ENCODE results near the gene DIAPH1.

DIAPH1 gene

GRCh38 chr5:141510850-141511601 is 107.8 kb downstream of the DIAPH1 start:
- ATAC-seq (ENCODE audit: low read depth) (peak; percentile 85), DNase-seq (ENCODE audit: low spot score in 2 of 2) (peak; percentile 56 to 66)
- H3K27ac Mint-ChIP-seq = peak overlapping the region; percentile 70
- H3K4me3 Mint-ChIP-seq = peak overlapping the region; percentile 56
- peaks cover 65% of the 10 kb centered on the region for H3K4me1 Mint-ChIP-seq
- H3K9me3 Mint-ChIP-seq = no peaks in the 10 kb centered on the region
- peaks cover 3% of the 10 kb centered on the region for H3K27me3 Mint-ChIP-seq
- H3K36me3 Mint-ChIP-seq = peaks cover 8% of the 10 kb centered on the region

GRCh38 chr5:141510160-141510559 is 108.6 kb downstream of the DIAPH1 start:
- ATAC-seq (ENCODE audit: low read depth) = no peak
- Mint-ChIP-seq H3K4me3 (peak overlapping the region; percentile 56), H3K9me3 (no peaks in the 10 kb centered on the region), H3K4me1 (peaks cover 60% of the 10 kb centered on the region), H3K27ac (peak overlapping the region; percentile 29), H3K36me3 (peaks cover 5% of the 10 kb centered on the region), H3K27me3 (peaks cover 3% of the 10 kb centered on the region)
- no peak for DNase-seq (ENCODE audit: low spot score in 2 of 2)

- ATAC-seq (ENCODE audit: low read depth) (no peak), DNase-seq (ENCODE audit: low spot score in 2 of 2) (no peak)
- H3K27ac Mint-ChIP-seq = peak overlapping the region; percentile 29
- peak overlapping the region; percentile 73 for H3K4me3 Mint-ChIP-seq
- no peaks in the 10 kb centered on the region for H3K9me3 Mint-ChIP-seq
- peaks cover 55% of the 10 kb centered on the region for H3K4me1 Mint-ChIP-seq
- H3K27me3 Mint-ChIP-seq = peaks cover 3% of the 10 kb centered on the region
- peaks cover 5% of the 10 kb centered on the region for H3K36me3 Mint-ChIP-seq
Observed at GRCh38 chr5:141508798-141509611, 109.8 kb downstream of the DIAPH1 start.

GRCh38 chr5:141508440-141508797 is 110.4 kb downstream of the DIAPH1 start:
- Mint-ChIP-seq H3K4me3 (no peak overlapping the region), H3K9me3 (no peaks in the 10 kb centered on the region), H3K27me3 (peaks cover 4% of the 10 kb centered on the region), H3K36me3 (peaks cover 5% of the 10 kb centered on the region), H3K27ac (no peak overlapping the region), H3K4me1 (peaks cover 53% of the 10 kb centered on the region)
- ATAC-seq (ENCODE audit: low read depth) (no peak), DNase-seq (ENCODE audit: low spot score in 2 of 2) (no peak)

- H3K9me3 Mint-ChIP-seq = no peaks in the 10 kb centered on the region
- peak overlapping the region; percentile 43 for H3K4me3 Mint-ChIP-seq
- ATAC-seq (ENCODE audit: low read depth) (no peak), DNase-seq (ENCODE audit: low spot score in 2 of 2) (no peak)
- H3K36me3 Mint-ChIP-seq = peaks cover 5% of the 10 kb centered on the region
- H3K27me3 Mint-ChIP-seq = peaks cover 1% of the 10 kb centered on the region
- H3K4me1 Mint-ChIP-seq = peaks cover 47% of the 10 kb centered on the region
- H3K27ac Mint-ChIP-seq = peak overlapping the region; percentile 62
Observed at GRCh38 chr5:141507387-141508091, 111.3 kb downstream of the DIAPH1 start.

GRCh38 chr5:141506381-141507155 is 112.2 kb downstream of the DIAPH1 start:
- Mint-ChIP-seq H3K4me3 (no peak overlapping the region), H3K9me3 (no peaks in the 10 kb centered on the region), H3K36me3 (peaks cover 3% of the 10 kb centered on the region), H3K4me1 (peaks cover 40% of the 10 kb centered on the region), H3K27ac (peak overlapping the region; percentile 62), H3K27me3 (peaks cover 1% of the 10 kb centered on the region)
- no peak for DNase-seq (ENCODE audit: low spot score in 2 of 2)
- no peak for ATAC-seq (ENCODE audit: low read depth)

- H3K4me1 Mint-ChIP-seq = peaks cover 20% of the 10 kb centered on the region
- no peak overlapping the region for H3K4me3 Mint-ChIP-seq
- H3K9me3 Mint-ChIP-seq = no peaks in the 10 kb centered on the region
- no peak for DNase-seq (ENCODE audit: low spot score in 2 of 2)
- no peak for ATAC-seq (ENCODE audit: low read depth)
- peaks cover 1% of the 10 kb centered on the region for H3K27me3 Mint-ChIP-seq
- no peak overlapping the region for H3K27ac Mint-ChIP-seq
- no peaks in the 10 kb centered on the region for H3K36me3 Mint-ChIP-seq
Observed at GRCh38 chr5:141504216-141504615, 114.6 kb downstream of the DIAPH1 start.

- Mint-ChIP-seq H3K4me3 (no peak overlapping the region), H3K4me1 (peaks cover 18% of the 10 kb centered on the region), H3K27ac (no peak overlapping the region), H3K36me3 (no peaks in the 10 kb centered on the region), H3K9me3 (no peaks in the 10 kb centered on the region), H3K27me3 (peaks cover 1% of the 10 kb centered on the region)
- DNase-seq (ENCODE audit: low spot score in 2 of 2) (no peak), ATAC-seq (ENCODE audit: low read depth) (no peak)
Observed at GRCh38 chr5:141503681-141504080, 115.1 kb downstream of the DIAPH1 start.

- no peak for ATAC-seq (ENCODE audit: low read depth)
- Mint-ChIP-seq H3K4me3 (no peak overlapping the region), H3K9me3 (no peaks in the 10 kb centered on the region), H3K27me3 (peaks cover 1% of the 10 kb centered on the region), H3K36me3 (no peaks in the 10 kb centered on the region), H3K4me1 (peaks cover 4% of the 10 kb centered on the region), H3K27ac (no peak overlapping the region)
- no peak for DNase-seq (ENCODE audit: low spot score in 2 of 2)
Observed at GRCh38 chr5:141501761-141502160, 117.0 kb downstream of the DIAPH1 start.

GRCh38 chr5:141496038-141496437 is 122.8 kb downstream of the DIAPH1 start:
- Mint-ChIP-seq H3K4me1 (peaks cover 10% of the 10 kb centered on the region), H3K27ac (no peak overlapping the region), H3K4me3 (no peak overlapping the region), H3K27me3 (peaks cover 10% of the 10 kb centered on the region), H3K9me3 (no peaks in the 10 kb centered on the region), H3K36me3 (peaks cover 2% of the 10 kb centered on the region)
- ATAC-seq (ENCODE audit: low read depth) (no peak), DNase-seq (ENCODE audit: low spot score in 2 of 2) (no peak)

GRCh38 chr5:141495453-141495811 is 123.4 kb downstream of the DIAPH1 start:
- peaks cover 16% of the 10 kb centered on the region for H3K27me3 Mint-ChIP-seq
- peak overlapping the region; percentile 1 for H3K4me3 Mint-ChIP-seq
- H3K9me3 Mint-ChIP-seq = no peaks in the 10 kb centered on the region
- DNase-seq (ENCODE audit: low spot score in 2 of 2) (no peak), ATAC-seq (ENCODE audit: low read depth) (no peak)
- no peak overlapping the region for H3K27ac Mint-ChIP-seq
- peaks cover 4% of the 10 kb centered on the region for H3K36me3 Mint-ChIP-seq
- H3K4me1 Mint-ChIP-seq = peaks cover 12% of the 10 kb centered on the region

- Mint-ChIP-seq H3K27ac (no peak overlapping the region), H3K27me3 (peaks cover 18% of the 10 kb centered on the region), H3K9me3 (no peaks in the 10 kb centered on the region), H3K36me3 (peaks cover 4% of the 10 kb centered on the region), H3K4me1 (peaks cover 12% of the 10 kb centered on the region), H3K4me3 (peak overlapping the region; percentile 1)
- DNase-seq (ENCODE audit: low spot score in 2 of 2) (no peak), ATAC-seq (ENCODE audit: low read depth) (no peak)
Observed at GRCh38 chr5:141494761-141495452, 123.9 kb downstream of the DIAPH1 start.
